HEK293 (cell line): Measurements from ENCODE around the gene WWOX.
A peak's percentile ranks its signal among the peaks of the same experiment; 100 is the strongest.

Source experiments
- CTCF ChIA-PET: fragments of 350-600 bp; formaldehyde crosslinking; extraction: SDS; loops from one replicate; lab custom pipeline; 2021; ENCODE audit warnings: antibody characterized with exemption; lab: Yijun Ruan, JAX
- POLR2A ChIA-PET: fragments of 300-600 bp; formaldehyde crosslinking; extraction: SDS; loops from one replicate; lab custom pipeline; 2020; ENCODE audit warnings: antibody characterized with exemption, inconsistent platforms; lab: Yijun Ruan, JAX
- H3K27ac ChIP-seq: fragments of 200-500 bp; sonication (Bioruptor generic); 2 replicates; pipeline ENCODE4 v1.5.1; 2014; ENCODE audit warnings: low read depth, low read length, control low read depth, inconsistent platforms; ENCODE audit errors: extremely low read depth
- H3K36me3 ChIP-seq, 2 experiments: fragments of 200-500 bp in 1 of 2; sonication (Bioruptor generic) in 1 of 2; 1 replicate in 1 of 2; 2 replicates in 1 of 2; pipeline ENCODE4 v1.5.1; 2014 to 2017; ENCODE audit warnings: inconsistent platforms in 2 of 2, low read length in 2 of 2; ENCODE audit not compliant: control insufficient read depth in 2 of 2, insufficient read depth in 1 of 2
- H3K4me1 ChIP-seq: fragments of 200-500 bp; sonication (Bioruptor generic); 2 replicates; pipeline ENCODE4 v1.5.1; 2014; ENCODE audit warnings: mild to moderate bottlenecking, low read length, inconsistent platforms; ENCODE audit not compliant: control insufficient read depth, insufficient read depth
- H3K4me3 ChIP-seq: 2 replicates; pipeline ENCODE4 v1.5.1; 2011; ENCODE audit warnings: low read depth, mild to moderate bottlenecking, control low read depth, low read length, moderate library complexity
- H3K9me3 ChIP-seq: fragments of 200-500 bp; sonication (Bioruptor generic); 2 replicates; pipeline ENCODE4 v1.5.1; 2014; ENCODE audit warnings: low read depth, low read length, inconsistent platforms; ENCODE audit not compliant: control insufficient read depth, insufficient read depth
- FEZF1 ChIP-seq: fragments of 450-650 bp; formaldehyde crosslinking; IDR thresholded peaks from 2 replicates; pipeline ENCODE4 v1.5.1; 2016; ENCODE audit warnings: missing biosample characterization, missing genetic modification characterization
- GFI1B ChIP-seq: fragments of 450-650 bp; formaldehyde crosslinking; IDR thresholded peaks from 2 replicates; pipeline ENCODE4 v1.5.1; 2016; ENCODE audit warnings: missing biosample characterization, missing genetic modification characterization
- OSR2 ChIP-seq: fragments of 450-650 bp; formaldehyde crosslinking; IDR thresholded peaks from 2 replicates; pipeline ENCODE4 v1.5.1; 2016; ENCODE audit warnings: missing biosample characterization, missing genetic modification characterization
- PRDM6 ChIP-seq: fragments of 450-650 bp; formaldehyde crosslinking; IDR thresholded peaks from 2 replicates; pipeline ENCODE4 v1.5.1; 2017; ENCODE audit warnings: missing biosample characterization, missing genetic modification characterization
- WT1 ChIP-seq: fragments of 450-650 bp; formaldehyde crosslinking; IDR thresholded peaks from 2 replicates; pipeline ENCODE4 v1.5.1; 2016; ENCODE audit warnings: missing biosample characterization, missing genetic modification characterization
- ZNF121 ChIP-seq: fragments of 450-650 bp; formaldehyde crosslinking; IDR thresholded peaks from 2 replicates; pipeline ENCODE4 v1.5.1; 2016; ENCODE audit warnings: missing biosample characterization, missing genetic modification characterization
- ZNF266 ChIP-seq: fragments of 450-650 bp; formaldehyde crosslinking; IDR thresholded peaks from 2 replicates; pipeline ENCODE4 v1.5.1; 2016; ENCODE audit warnings: missing biosample characterization, missing genetic modification characterization, low read depth
- ZNF335 ChIP-seq: fragments of 450-650 bp; formaldehyde crosslinking; conservative IDR thresholded peaks from 2 replicates; pipeline ENCODE4 v1.5.1; 2016; ENCODE audit warnings: missing biosample characterization, missing genetic modification characterization
- ZNF391 ChIP-seq: fragments of 450-650 bp; formaldehyde crosslinking; IDR thresholded peaks from 2 replicates; pipeline ENCODE4 v1.5.1; 2016; ENCODE audit warnings: low read depth, missing biosample characterization, missing genetic modification characterization, borderline replicate concordance
- ZNF518A ChIP-seq: fragments of 450-650 bp; formaldehyde crosslinking; conservative IDR thresholded peaks from 2 replicates; pipeline ENCODE4 v1.5.1; 2016; ENCODE audit warnings: low read depth, missing biosample characterization, missing genetic modification characterization
- ZNF600 ChIP-seq: fragments of 450-650 bp; formaldehyde crosslinking; IDR thresholded peaks from 2 replicates; pipeline ENCODE4 v1.5.1; 2016; ENCODE audit warnings: missing biosample characterization, missing genetic modification characterization
- ZNF664 ChIP-seq: fragments of 450-650 bp; formaldehyde crosslinking; IDR thresholded peaks from 2 replicates; pipeline ENCODE4 v1.5.1; 2016; ENCODE audit warnings: missing biosample characterization, missing genetic modification characterization
- ZNF768 ChIP-seq: fragments of 450-650 bp; formaldehyde crosslinking; IDR thresholded peaks from 2 replicates; pipeline ENCODE4 v1.5.1; 2018; ENCODE audit warnings: missing biosample characterization, mild to moderate bottlenecking, missing genetic modification characterization
- TF ChIP-seq, protein P1 (sequence below): fragments of 450-650 bp; formaldehyde crosslinking; IDR thresholded peaks from 2 replicates; pipeline ENCODE4 v1.5.1; 2017; ENCODE audit warnings: missing biosample characterization, missing genetic modification characterization

Gene WWOX

DNA sequence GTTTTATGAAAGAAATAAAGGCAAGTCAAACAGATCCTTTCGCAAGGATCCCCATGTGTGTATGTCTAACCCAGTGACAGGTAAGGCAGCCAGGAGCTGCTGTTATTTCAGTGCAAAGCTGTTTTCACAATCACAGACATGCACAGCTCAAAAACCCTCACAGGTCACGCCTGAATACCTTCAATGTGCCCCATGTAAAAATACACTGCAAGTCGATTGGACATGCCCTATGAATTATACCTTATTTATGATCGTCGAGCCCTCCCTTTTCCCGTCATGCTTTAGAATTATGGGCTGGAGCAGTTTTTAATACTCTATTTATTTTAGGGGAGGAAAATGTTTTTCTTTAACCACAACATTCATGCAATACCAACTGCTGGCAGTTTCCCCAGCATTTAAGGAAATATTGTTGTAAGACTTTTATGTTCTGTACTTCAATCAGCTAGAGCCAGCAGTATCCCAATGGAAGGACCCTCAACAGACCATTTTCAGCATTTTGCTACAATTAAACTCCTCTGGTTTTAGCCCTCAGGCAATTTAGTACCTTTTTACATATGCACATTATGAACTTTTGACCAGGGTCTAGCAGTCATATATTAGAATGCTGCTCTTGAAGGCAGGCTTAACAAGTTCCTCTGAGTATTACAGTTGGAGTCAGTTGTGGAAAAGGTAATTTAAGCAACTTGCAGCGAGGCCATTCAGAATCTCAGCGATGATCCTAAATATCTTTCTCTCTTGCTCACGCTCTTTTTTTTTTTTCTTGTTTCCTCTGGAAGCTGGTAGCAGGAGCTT, 362.2 kb downstream of the WWOX start (continued):
- TF ChIP-seq ZNF768 = no peak
- peak; percentile 99 for TF ChIP-seq WT1
- TF ChIP-seq ZNF391 (tag by site-specific recombination) = no peak

DNA sequence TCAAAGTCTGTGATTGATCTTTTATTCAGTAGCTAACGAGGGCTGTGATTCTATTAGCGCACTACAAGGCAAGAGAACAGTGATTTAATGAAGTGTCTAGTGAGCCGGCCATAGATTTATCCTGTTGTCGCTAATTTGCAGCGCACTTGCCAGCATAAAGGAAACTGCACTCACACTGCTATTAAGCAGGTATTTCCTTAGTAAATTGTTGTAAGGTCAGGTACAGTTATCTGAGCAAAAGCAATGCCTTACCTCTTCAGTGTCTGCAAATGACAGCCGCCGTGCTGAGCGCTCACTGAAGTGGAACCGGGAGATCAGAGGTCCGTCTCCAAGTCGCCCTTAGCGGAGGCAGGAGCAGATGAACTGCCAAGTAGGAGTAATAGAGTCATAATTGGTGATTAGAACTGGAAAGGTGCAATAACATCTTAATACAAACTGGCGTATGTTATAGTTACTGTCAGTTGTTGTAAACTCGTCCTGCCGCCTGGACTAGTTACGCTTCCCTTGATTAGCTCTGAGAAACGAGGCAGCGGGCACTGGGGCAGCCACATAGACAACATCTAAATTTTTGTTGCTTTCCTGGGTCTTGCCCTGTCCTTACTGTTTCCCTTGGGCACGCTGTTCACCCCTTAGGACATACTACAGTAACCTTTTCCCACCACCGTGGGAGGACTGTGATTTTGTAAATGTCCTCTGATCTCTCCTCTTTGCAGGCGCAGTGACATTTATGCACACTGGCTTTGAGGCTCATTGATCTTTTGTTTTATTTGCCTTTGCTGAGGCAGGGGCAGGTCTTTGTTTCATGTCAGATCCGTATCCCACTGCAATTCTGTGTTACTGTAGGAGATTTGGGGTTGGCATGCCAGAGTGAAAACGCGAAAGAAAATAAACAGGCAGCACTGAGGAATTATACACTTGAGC, 363.1 kb downstream of the WWOX start:
- Histone ChIP-seq H3K4me1 (peaks cover 8% of the 10 kb centered on the region), H3K36me3 (no peaks in the 10 kb centered on the region), H3K4me3 (no peak overlapping the region), H3K27ac (no peak overlapping the region)
- POLR2A ChIA-PET = no interaction called here
- CTCF ChIA-PET = no interaction called here
- TF ChIP-seq PRDM6 = no peak
- TF ChIP-seq OSR2 (tag by site-specific recombination) = 0 out of 2 replicates have a peak, but pooled peaks have one; percentile 7
- TF ChIP-seq ZNF335 = peak; percentile 56
- no peak for TF ChIP-seq ZNF121 (tag by site-specific recombination)
- TF ChIP-seq, protein P1, sequence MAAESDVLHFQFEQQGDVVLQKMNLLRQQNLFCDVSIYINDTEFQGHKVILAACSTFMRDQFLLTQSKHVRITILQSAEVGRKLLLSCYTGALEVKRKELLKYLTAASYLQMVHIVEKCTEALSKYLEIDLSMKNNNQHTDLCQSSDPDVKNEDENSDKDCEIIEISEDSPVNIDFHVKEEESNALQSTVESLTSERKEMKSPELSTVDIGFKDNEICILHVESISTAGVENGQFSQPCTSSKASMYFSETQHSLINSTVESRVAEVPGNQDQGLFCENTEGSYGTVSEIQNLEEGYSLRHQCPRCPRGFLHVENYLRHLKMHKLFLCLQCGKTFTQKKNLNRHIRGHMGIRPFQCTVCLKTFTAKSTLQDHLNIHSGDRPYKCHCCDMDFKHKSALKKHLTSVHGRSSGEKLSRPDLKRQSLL (tag by site-specific recombination) = no peak
- no peak for TF ChIP-seq ZNF600 (tag by site-specific recombination)
- no peak for TF ChIP-seq ZNF266 (tag by site-specific recombination)
- peak; percentile 43; the same call in 1 of the 2 replicates for TF ChIP-seq GFI1B (tag by site-specific recombination)
- TF ChIP-seq, all 188 proteins: peak for 3
- H3K9me3 ChIP-seq = no peaks in the 10 kb centered on the region

DNA sequence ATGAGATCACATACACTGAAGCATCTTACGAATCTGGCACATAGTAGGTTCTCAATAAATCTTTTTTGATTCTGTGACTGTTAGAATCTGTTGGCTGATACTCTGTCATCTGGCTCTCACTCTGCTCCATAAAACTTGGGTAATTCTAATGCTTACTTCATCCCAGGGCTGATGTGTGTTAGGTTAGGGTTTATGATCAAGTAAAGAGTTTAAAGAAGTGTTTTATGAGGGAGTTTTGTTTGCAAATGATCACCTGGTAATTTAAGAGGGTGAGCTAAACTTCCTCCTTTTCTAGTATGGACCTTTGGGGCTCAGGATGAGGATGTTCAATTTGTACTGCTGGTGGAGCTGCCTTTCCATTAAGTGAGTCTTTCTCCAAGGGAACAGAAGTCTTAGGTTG, 364.1 kb downstream of the WWOX start:
- Histone ChIP-seq H3K4me1 (peaks cover 8% of the 10 kb centered on the region), H3K4me3 (no peak overlapping the region), H3K27ac (no peak overlapping the region), H3K36me3 (no peaks in the 10 kb centered on the region), H3K9me3 (no peaks in the 10 kb centered on the region)
- CTCF ChIA-PET = no interaction called here
- POLR2A ChIA-PET = no interaction called here
- TF ChIP-seq WT1 = peak; percentile 71; the same call in 1 of the 2 replicates
- no peak for TF ChIP-seq ZNF518A (tag by site-specific recombination)
- TF ChIP-seq FEZF1 (tag by site-specific recombination) = peak; percentile 34; the same call in 1 of the 2 replicates
- peak; percentile 55 for TF ChIP-seq ZNF664 (tag by site-specific recombination)
